ENCODE data around the gene TEX54.

GRCh38 chr11:62880231-62880802, 47.7 kb upstream of the TEX54 start:
- TF ChIP-seq, protein P1, sequence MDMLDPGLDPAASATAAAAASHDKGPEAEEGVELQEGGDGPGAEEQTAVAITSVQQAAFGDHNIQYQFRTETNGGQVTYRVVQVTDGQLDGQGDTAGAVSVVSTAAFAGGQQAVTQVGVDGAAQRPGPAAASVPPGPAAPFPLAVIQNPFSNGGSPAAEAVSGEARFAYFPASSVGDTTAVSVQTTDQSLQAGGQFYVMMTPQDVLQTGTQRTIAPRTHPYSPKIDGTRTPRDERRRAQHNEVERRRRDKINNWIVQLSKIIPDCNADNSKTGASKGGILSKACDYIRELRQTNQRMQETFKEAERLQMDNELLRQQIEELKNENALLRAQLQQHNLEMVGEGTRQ (IDR thresholded peaks at IDR 0.05; ENCODE audit: low read depth, low read length), result no peak
- TF ChIP-seq, protein P2, sequence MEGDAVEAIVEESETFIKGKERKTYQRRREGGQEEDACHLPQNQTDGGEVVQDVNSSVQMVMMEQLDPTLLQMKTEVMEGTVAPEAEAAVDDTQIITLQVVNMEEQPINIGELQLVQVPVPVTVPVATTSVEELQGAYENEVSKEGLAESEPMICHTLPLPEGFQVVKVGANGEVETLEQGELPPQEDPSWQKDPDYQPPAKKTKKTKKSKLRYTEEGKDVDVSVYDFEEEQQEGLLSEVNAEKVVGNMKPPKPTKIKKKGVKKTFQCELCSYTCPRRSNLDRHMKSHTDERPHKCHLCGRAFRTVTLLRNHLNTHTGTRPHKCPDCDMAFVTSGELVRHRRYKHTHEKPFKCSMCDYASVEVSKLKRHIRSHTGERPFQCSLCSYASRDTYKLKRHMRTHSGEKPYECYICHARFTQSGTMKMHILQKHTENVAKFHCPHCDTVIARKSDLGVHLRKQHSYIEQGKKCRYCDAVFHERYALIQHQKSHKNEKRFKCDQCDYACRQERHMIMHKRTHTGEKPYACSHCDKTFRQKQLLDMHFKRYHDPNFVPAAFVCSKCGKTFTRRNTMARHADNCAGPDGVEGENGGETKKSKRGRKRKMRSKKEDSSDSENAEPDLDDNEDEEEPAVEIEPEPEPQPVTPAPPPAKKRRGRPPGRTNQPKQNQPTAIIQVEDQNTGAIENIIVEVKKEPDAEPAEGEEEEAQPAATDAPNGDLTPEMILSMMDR (conservative IDR thresholded peaks at IDR 0.05; ENCODE audit: low read depth, low read length), result no peak
- no peak for TF ChIP-seq POLR2A (IDR thresholded peaks at IDR 0.05; ENCODE audit: low read depth, low read length)
- no peak for TF ChIP-seq RAD21 (IDR thresholded peaks at IDR 0.05; ENCODE audit: low read length)
- TF ChIP-seq CHD1 (IDR thresholded peaks at IDR 0.05; ENCODE audit: low read depth, low read length), result no peak
- no peak; the same call in 1 of the 2 replicates for TF ChIP-seq MXI1 (IDR thresholded peaks at IDR 0.05; ENCODE audit: borderline replicate concordance, low read depth, low read length)
- TF ChIP-seq RFX5 (IDR thresholded peaks at IDR 0.05; ENCODE audit: low read depth, low read length), result no peak
